MM.1S (cell line): ENCODE results near the gene PLEKHA1.

Source experiments
- DNase-seq: peaks from one replicate; pipeline ENCODE4 v3.0.0-alpha.2; 2015
- H2AFZ ChIP-seq: fragments of 300-600 bp; sonication (generic); 2 replicates; pipeline ENCODE4 v1.6.0; 2016; ENCODE audit warnings: antibody characterized with exemption, low read length
- H3F3A ChIP-seq: fragments of 300-600 bp; sonication (generic); 2 replicates; pipeline ENCODE4 v1.6.1; 2016; ENCODE audit warnings: mild to moderate bottlenecking, antibody characterized with exemption, low read length, moderate library complexity, mixed read lengths; ENCODE audit not compliant: insufficient read depth
- H3K27ac ChIP-seq: fragments of 300-600 bp; sonication (generic); 2 replicates; pipeline ENCODE4 v1.5.1; 2016; ENCODE audit warnings: mild to moderate bottlenecking, low read length
- H3K27me3 ChIP-seq: fragments of 300-600 bp; sonication (generic); replicated peaks from 2 replicates; pipeline ENCODE4 v1.6.0; 2016; ENCODE audit warnings: low read length; ENCODE audit not compliant: insufficient read depth
- H3K36me3 ChIP-seq: fragments of 300-600 bp; sonication (generic); replicated peaks from 2 replicates; pipeline ENCODE4 v1.6.1; 2016; ENCODE audit warnings: mild to moderate bottlenecking, low read length, mixed read lengths; ENCODE audit not compliant: insufficient read depth
- H3K4me1 ChIP-seq: fragments of 300-600 bp; sonication (generic); 2 replicates; pipeline ENCODE4 v1.6.1; 2016; ENCODE audit warnings: low read length, mixed read lengths
- H3K4me2 ChIP-seq: fragments of 300-600 bp; sonication (generic); 2 replicates; pipeline ENCODE4 v1.6.0; 2016; ENCODE audit warnings: low read depth, low read length
- H3K4me3 ChIP-seq: fragments of 300-600 bp; sonication (generic); 2 replicates; pipeline ENCODE4 v1.5.1; 2016; ENCODE audit warnings: low read length, mixed read lengths
- H3K79me2 ChIP-seq: fragments of 300-600 bp; sonication (generic); 2 replicates; pipeline ENCODE4 v1.6.1; 2016; ENCODE audit warnings: mixed run types, low read length, mixed read lengths
- H3K9ac ChIP-seq: fragments of 300-600 bp; sonication (generic); 2 replicates; pipeline ENCODE4 v1.6.1; 2016; ENCODE audit warnings: low read length, mixed read lengths
- H3K9me2 ChIP-seq: fragments of 300-600 bp; sonication (generic); replicated peaks from 2 replicates; pipeline ENCODE4 v1.6.1; 2016; ENCODE audit warnings: mild to moderate bottlenecking, low read length, mixed read lengths; ENCODE audit not compliant: insufficient read depth
- H3K9me3 ChIP-seq: fragments of 300-600 bp; sonication (generic); replicated peaks from 2 replicates; pipeline ENCODE4 v1.6.1; 2016; ENCODE audit warnings: mild to moderate bottlenecking, low read length, mixed read lengths; ENCODE audit not compliant: insufficient read depth
- H4K20me1 ChIP-seq: fragments of 300-600 bp; sonication (generic); 2 replicates; pipeline ENCODE4 v1.6.1; 2016; ENCODE audit warnings: mild to moderate bottlenecking, low read length, moderate library complexity, mixed read lengths; ENCODE audit not compliant: insufficient read depth
- EZH2 ChIP-seq: fragments of 300-600 bp; sonication (generic); optimal IDR thresholded peaks from 2 replicates; pipeline ENCODE3; 2017; ENCODE audit warnings: low read depth, mild to moderate bottlenecking, antibody characterized with exemption, low read length, mixed read lengths
- EZH2phosphoT487 ChIP-seq: fragments of 300-600 bp; sonication (generic); IDR thresholded peaks from 2 replicates; pipeline ENCODE4 v1.6.1; 2018; ENCODE audit warnings: antibody characterized with exemption, low read length
- TF ChIP-seq, protein P1 (sequence below): fragments of 300-600 bp; sonication (generic); IDR thresholded peaks from 2 replicates; pipeline ENCODE4 v1.5.1; 2016; ENCODE audit warnings: antibody characterized with exemption, low read length, mixed read lengths

Gene PLEKHA1

DNA sequence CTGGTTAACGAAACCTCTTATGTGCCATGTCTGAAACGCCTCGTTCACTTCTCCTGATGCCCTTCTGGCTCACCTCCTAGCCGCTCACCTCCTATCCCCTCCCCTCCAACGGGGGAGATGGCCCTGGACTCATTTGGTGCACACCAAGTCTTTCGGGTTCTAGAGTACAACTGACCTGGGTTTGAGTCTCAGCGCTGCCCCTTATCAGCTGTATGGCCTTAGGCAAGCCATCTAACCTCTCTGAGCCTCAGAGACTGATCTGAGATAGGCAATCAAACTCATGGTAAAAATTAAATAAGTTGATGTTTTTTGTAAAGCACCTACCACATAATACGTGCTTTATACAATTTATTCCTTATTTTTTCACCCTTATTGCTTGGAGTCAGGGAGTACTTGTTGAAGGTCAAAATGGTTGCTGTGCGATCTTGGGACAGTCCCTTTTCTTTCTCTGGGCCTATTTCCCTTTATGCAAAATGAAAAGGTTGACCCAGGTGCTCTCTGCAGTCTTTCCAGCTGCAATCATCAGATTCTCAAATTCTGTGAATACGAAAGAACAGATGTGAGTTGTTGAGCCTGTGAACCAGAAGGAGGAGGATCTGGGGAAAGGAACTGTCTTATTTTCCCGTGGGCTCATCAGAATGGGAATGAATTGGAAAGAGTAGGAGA, 31.2 kb upstream of the PLEKHA1 start:
- Histone ChIP-seq H3K4me1 (no peaks in the 10 kb centered on the region), H3K4me3 (no peak overlapping the region), H3K27ac (no peak overlapping the region), H2AFZ (no peak overlapping the region), H3K9ac (no peak overlapping the region), H4K20me1 (no peaks in the 10 kb centered on the region), H3K4me2 (no peak overlapping the region), H3K9me3 (no peaks in the 10 kb centered on the region), H3K79me2 (no peaks in the 10 kb centered on the region), H3F3A (no peaks in the 10 kb centered on the region), H3K36me3 (no peaks in the 10 kb centered on the region), H3K9me2 (no peaks in the 10 kb centered on the region), H3K27me3 (0 out of 2 replicates have a peak, but pooled peaks cover 3% of the 10 kb centered on the region)
- TF ChIP-seq, protein P1, sequence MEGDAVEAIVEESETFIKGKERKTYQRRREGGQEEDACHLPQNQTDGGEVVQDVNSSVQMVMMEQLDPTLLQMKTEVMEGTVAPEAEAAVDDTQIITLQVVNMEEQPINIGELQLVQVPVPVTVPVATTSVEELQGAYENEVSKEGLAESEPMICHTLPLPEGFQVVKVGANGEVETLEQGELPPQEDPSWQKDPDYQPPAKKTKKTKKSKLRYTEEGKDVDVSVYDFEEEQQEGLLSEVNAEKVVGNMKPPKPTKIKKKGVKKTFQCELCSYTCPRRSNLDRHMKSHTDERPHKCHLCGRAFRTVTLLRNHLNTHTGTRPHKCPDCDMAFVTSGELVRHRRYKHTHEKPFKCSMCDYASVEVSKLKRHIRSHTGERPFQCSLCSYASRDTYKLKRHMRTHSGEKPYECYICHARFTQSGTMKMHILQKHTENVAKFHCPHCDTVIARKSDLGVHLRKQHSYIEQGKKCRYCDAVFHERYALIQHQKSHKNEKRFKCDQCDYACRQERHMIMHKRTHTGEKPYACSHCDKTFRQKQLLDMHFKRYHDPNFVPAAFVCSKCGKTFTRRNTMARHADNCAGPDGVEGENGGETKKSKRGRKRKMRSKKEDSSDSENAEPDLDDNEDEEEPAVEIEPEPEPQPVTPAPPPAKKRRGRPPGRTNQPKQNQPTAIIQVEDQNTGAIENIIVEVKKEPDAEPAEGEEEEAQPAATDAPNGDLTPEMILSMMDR: no peak
- no peak for TF ChIP-seq EZH2
- no peak for TF ChIP-seq EZH2phosphoT487
- no peak for DNase-seq

GRCh38 chr10:122343936-122344335, 30.6 kb upstream of the PLEKHA1 start:
- Histone ChIP-seq H3K4me2 (no peak overlapping the region), H2AFZ (no peak overlapping the region), H3K9ac (no peak overlapping the region), H3K27ac (no peak overlapping the region), H3K27me3 (0 out of 2 replicates have a peak, but pooled peaks cover 3% of the 10 kb centered on the region), H3F3A (no peaks in the 10 kb centered on the region), H3K4me3 (no peak overlapping the region), H3K79me2 (no peaks in the 10 kb centered on the region), H3K36me3 (no peaks in the 10 kb centered on the region), H3K4me1 (no peaks in the 10 kb centered on the region), H4K20me1 (no peaks in the 10 kb centered on the region), H3K9me2 (no peaks in the 10 kb centered on the region), H3K9me3 (no peaks in the 10 kb centered on the region)
- no peak for DNase-seq
- TF ChIP-seq EZH2: no peak
- TF ChIP-seq, protein P1: no peak

GRCh38 chr10:122344741-122345258, 29.7 kb upstream of the PLEKHA1 start:
- Histone ChIP-seq H3K27ac (no peak overlapping the region), H4K20me1 (no peaks in the 10 kb centered on the region), H3K27me3 (0 out of 2 replicates have a peak, but pooled peaks cover 3% of the 10 kb centered on the region), H3K9me3 (no peaks in the 10 kb centered on the region), H3F3A (no peaks in the 10 kb centered on the region), H3K4me2 (no peak overlapping the region), H3K36me3 (no peaks in the 10 kb centered on the region), H3K4me3 (no peak overlapping the region), H3K4me1 (no peaks in the 10 kb centered on the region), H3K9me2 (no peaks in the 10 kb centered on the region), H3K9ac (no peak overlapping the region), H3K79me2 (no peaks in the 10 kb centered on the region), H2AFZ (no peak overlapping the region)
- DNase-seq: no peak
- TF ChIP-seq EZH2 (no peak), EZH2phosphoT487 (no peak)
- TF ChIP-seq, protein P1: no peak
